AG04449 (cell line): ENCODE results near the gene CDH15.
A peak's percentile ranks its signal among the peaks of the same experiment; 100 is the strongest.

Experiments used
- CTCF ChIA-PET: fragments of 350-600 bp; formaldehyde crosslinking; extraction: SDS; loops from one replicate; lab custom pipeline; 2021; ENCODE audit warnings: antibody characterized with exemption; lab: Yijun Ruan, JAX
- POLR2A ChIA-PET: fragments of 400-600, 350-600 bp; formaldehyde crosslinking; extraction: SDS; loops from one replicate; lab custom pipeline; 2020; ENCODE audit warnings: antibody characterized with exemption, inconsistent platforms; lab: Yijun Ruan, JAX
- DNase-seq: peaks from one replicate; pipeline ENCODE4 v3.0.0-alpha.2; 2010; ENCODE audit warnings: low read depth, low spot score
- H3K4me3 ChIP-seq: 2 replicates; pipeline ENCODE4 v1.5.1; 2011; ENCODE audit warnings: low read depth, mild to moderate bottlenecking, control low read depth, low read length
- TF ChIP-seq, protein P1 (sequence below): IDR thresholded peaks from one replicate; pipeline ENCODE4 v1.5.1; 2011; ENCODE audit warnings: mild to moderate bottlenecking, moderate library complexity, low read length, control low read depth, inconsistent platforms; ENCODE audit not compliant: insufficient read depth; ENCODE audit errors: missing control alignments

Gene CDH15

DNA sequence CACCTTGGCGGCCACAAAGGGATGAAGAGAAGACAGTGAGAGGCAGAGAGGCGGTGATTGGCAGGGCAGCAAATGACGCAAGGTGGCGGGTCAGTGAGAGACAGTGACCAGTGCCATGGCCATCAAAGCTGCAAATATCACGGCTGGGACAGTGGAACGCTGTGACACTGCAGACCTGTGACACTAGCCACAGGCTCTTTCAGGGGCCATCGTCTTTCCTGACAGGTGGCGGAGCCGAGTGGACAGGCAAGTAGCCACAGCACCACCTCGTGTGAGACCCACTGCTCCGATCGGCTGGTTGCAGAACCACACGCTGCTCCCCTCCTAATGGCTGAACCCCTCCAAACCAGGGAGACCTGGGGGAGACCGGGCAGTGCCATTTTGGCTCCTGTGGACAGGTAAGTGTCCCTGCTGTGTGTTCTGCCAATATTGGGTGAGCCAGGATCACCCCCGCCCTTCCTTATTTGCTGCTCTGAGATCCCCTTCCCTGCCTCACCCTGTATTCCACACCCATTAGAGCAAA is 38.0 kb downstream of the CDH15 start:
- CTCF ChIA-PET, result no interaction called here
- TF ChIP-seq, protein P1, sequence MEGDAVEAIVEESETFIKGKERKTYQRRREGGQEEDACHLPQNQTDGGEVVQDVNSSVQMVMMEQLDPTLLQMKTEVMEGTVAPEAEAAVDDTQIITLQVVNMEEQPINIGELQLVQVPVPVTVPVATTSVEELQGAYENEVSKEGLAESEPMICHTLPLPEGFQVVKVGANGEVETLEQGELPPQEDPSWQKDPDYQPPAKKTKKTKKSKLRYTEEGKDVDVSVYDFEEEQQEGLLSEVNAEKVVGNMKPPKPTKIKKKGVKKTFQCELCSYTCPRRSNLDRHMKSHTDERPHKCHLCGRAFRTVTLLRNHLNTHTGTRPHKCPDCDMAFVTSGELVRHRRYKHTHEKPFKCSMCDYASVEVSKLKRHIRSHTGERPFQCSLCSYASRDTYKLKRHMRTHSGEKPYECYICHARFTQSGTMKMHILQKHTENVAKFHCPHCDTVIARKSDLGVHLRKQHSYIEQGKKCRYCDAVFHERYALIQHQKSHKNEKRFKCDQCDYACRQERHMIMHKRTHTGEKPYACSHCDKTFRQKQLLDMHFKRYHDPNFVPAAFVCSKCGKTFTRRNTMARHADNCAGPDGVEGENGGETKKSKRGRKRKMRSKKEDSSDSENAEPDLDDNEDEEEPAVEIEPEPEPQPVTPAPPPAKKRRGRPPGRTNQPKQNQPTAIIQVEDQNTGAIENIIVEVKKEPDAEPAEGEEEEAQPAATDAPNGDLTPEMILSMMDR, result no peak
- POLR2A ChIA-PET, result no interaction called here
- no peak for DNase-seq
- H3K4me3 ChIP-seq, result no peak overlapping the region

DNA sequence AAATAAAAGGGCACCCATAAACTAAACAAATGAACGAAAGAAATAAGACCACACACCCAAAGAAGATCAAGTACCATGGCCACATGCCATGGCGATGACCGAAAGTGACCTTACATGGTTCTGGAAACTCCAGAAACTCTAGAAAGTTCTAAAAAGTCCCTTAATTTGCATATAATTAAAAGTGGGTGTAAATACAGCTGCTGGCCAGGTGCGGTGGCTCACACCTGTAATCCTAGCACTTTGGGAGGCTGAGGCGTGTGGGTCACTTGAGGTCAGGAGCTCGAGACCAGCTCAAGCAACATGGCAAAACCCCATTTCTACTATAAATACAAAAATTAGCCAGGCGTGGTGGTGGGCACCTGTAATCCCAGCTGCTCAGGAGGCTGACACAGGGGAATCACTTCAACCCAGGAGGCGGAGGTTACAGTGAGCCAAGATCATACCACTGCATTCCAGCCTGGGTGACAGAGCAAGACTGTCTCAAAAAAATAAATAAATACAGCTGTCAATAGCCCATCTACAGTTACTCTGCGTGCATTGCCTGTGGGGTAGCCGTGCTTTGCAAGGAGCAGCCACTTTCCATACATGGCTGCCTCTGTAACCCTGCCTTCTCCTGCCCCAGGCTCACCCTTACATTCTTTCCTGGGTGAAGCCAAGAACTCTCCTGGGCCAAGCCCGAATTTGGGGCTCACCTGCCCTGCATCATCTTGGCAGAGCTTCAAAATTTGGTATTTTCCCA is 38.8 kb downstream of the CDH15 start:
- DNase-seq, result no peak
- TF ChIP-seq, protein P1, result no peak
- CTCF ChIA-PET, result interaction anchor here (1.0 to 2.4 kb wide), 2 partner anchors 12 to 43 kb away, joined by 3 to 11 read pairs; no protein-coding TSS in a partner anchor
- no peak overlapping the region for H3K4me3 ChIP-seq
- POLR2A ChIA-PET, result no interaction called here

DNA sequence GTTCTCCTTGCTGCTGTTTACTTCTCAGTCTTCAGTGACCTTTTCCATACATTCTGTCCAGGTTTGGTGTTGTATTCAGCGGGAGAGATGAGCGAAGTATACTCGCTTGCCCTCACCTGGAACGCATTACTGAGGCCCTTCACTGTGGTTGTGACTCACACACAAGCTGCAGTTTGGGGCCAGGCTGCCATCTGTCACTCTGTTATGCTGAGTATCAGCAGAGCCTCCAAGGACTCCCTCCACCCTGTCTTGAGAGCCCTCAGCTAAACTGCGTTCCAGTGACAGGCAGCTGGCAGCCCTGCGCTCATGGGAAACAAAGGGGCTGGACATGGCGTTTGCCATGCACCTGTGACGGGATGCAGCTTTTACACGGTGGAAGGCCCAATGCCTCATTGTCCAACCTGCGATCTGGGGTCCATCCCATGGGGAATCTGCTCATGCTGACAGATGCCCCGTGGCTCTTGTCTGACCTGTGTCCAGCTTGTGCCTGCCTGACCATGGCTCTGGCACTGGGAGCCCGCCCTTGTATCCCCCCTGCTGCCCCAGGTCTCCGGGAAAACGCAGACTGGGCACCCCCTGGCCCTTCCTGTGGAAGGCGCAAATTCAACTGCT is 39.5 kb downstream of the CDH15 start:
- CTCF ChIA-PET, result interaction anchor here (1.0 to 2.4 kb wide), 2 partner anchors 13 to 44 kb away, joined by 3 to 11 read pairs; no protein-coding TSS in a partner anchor
- H3K4me3 ChIP-seq, result no peak overlapping the region
- no peak for DNase-seq
- TF ChIP-seq, protein P1, result no peak
- POLR2A ChIA-PET, result no interaction called here

DNA sequence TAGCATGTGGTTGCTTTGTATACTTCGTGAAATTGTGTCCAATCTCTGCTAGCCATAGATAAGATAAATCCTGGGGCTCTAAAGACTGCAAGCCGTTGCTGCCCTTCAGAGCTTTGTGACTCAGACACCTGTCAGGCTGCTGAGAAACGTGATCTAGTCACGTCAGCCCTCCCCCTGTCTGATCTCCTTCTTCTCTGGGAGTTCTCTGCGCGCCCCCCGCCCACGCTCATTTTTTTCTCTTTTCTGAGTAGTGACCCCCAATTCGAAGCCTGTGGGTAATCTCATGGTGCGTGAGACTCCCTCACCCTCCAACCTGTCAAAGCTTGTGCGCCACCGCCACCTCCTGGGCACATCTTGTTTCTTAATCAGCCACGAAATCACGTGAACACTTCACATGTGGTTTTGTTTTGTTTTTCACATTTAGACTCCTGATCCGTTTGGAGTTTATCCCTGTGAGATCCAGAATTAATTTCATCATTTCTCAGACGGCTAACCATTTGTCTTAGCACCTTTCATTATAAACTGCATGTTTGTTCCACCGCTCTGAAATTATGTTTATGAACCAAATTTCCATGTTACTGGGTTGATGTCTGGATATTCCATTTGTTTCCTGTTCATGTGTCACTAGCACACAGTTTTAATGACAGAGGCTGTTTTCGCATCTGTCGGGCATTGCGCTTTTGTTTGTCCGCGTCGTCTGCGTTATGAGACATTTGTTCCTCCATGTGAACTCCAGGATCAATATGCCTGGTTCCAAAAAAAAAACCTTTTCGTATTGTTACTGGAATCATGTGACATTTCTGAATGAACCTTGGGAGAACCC is 45.0 kb downstream of the CDH15 start:
- ChIA-PET CTCF (interaction anchor here (0.7 to 2.6 kb wide), 18 partner anchors 9 to 479 kb away, joined by 3 to 11 read pairs (median 4); partner anchors contain the start of genes GALNS, SPG7 and TRAPPC2L), POLR2A (interaction anchor here (0.9 to 1.1 kb wide), 2 partner anchors 10 kb away, joined by 3 to 4 read pairs; no protein-coding TSS in a partner anchor)
- TF ChIP-seq, protein P1, result peak; percentile 85
- peak overlapping the region; percentile 96 for H3K4me3 ChIP-seq
- DNase-seq, result peak; percentile 21

DNA sequence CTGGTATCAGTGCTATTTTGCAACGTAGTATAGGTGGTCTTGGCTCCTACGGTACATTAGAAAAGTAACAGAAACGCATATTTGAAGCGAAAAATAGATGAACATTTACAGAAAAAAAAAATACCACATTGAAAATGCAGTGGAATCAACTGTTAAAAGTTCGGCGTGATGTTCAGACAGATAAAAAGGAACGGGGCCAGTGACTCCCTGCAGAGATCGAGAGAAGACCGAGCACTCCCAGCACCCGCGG is 45.5 kb downstream of the CDH15 start:
- CTCF ChIA-PET, result interaction anchor here (0.8 to 1.7 kb wide), 7 partner anchors 9 to 473 kb away, joined by 3 to 11 read pairs (median 4); partner anchors contain the start of genes CDH15 and SPG7
- POLR2A ChIA-PET, result interaction anchor here (1.1 to 1.2 kb wide), 3 partner anchors 10 to 291 kb away, joined by 4 to 7 read pairs (median 4); partner anchors contain the start of gene SPG7
- peak overlapping the region; percentile 96 for H3K4me3 ChIP-seq
- no peak for DNase-seq
- TF ChIP-seq, protein P1, result no peak
